Globus pallidus (tissue), 1 donor: ENCODE data around the gene TTR.

Source experiments
- DNase-seq: peaks from one replicate; pipeline ENCODE4 v3.0.0-alpha.2; 2015; ENCODE audit warnings: low spot score

TTR gene

DNA sequence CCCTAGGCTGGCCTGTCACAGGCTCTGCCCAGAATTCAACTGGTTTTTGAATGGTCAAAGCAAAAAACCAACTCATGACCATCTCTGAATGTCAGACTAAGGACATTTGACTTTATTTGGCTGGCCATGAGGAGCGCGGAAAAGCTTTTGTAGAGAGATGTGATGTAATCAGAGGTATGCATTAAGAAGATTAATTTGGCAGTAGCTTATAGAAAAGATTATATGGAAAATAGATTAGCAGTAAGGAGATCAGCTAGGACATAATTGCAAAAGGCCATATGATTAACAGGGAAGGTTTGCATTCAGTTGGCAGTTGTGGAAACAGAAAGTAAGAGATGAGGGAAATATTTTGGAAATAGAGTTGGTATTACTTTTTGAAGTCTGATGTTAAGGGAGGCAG is 12.3 kb upstream of the TTR start:
- DNase-seq: no peak

DNA sequence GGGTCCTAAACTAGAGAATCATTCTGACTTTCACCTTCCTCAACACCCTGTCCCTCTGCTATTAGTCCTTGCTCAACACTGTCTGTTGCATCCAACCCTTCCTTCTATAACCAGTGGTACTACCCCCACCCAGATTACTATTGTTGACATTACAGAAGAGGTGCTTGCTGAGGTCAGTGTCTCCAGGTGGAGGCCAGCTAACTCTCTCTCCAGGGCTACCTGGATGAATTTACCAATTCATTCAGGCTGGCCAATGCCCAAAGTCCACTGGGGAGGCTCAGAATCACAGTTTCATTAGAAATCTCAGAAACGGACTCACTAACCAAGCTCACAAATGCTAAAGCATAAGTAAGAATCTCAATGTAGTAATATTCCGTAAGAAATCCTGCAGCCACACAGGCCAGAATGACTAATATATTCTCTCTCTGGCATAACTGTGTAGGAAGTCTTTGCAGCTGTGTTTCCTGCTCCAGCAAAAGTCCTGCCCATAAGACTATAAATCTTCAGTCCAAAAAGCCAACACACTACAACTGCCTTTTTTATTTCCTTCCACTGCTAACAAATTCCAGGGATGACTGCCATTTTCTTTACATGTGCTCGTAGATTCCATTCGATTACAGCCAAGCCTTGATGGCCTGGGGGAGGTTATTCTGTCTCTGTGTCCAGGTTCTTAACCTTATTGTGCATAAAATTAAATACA is 10.0 kb upstream of the TTR start:
- DNase-seq: no peak

GRCh38 chr18:31583185-31583854 is 8.4 kb upstream of the TTR start:
- DNase-seq: no peak

GRCh38 chr18:31585991-31586390 is 5.7 kb upstream of the TTR start:
- DNase-seq: no peak

DNA sequence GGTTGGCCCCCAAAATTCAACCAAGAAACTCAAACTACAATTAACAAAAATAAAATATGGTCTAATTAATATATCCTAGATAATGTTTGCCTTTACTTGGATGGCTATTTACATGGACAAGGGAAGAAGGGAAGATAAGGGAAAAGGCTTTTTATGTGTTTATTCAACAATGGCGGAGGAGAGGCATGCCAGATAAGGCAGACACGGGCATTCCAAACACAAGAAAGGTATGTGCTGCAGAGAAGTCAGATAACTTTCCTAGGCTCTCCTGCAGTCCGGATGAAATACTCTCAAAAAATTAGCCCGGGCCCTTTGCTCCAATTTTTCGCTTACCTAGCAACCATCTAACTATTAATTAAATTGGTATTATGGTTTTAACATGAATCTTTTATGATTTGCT is 5.1 kb upstream of the TTR start:
- DNase-seq: no peak

DNA sequence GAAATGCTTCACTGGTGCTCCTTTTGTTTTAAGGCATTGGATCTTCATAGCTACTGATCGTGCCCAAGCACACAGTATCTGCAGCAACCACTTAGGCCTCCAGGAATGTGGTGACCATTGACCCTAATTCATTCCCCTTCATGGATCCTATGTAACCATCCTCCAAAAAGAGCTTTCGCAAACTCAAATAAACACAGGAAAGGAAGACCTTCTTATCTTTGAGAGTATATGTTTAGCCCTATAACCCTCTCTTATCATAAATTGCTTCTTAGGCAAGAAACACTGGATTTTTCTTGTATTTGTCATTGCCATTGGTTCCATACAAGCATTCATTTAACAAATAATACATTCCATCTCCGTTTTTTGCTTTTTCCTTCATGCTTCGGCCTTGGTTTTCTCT is 4.1 kb upstream of the TTR start:
- DNase-seq: no peak

GRCh38 chr18:31590570-31590969 is 1.1 kb upstream of the TTR start:
- no peak for DNase-seq

DNA sequence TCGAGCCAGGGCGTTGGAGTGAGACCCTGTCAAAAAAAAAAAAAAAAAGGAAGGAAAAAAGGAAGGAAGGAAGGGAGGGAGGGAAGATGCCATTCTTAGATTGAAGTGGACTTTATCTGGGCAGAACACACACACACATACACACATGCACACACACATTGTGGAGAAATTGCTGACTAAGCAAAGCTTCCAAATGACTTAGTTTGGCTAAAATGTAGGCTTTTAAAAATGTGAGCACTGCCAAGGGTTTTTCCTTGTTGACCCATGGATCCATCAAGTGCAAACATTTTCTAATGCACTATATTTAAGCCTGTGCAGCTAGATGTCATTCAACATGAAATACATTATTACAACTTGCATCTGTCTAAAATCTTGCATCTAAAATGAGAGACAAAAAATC is 564 bp upstream of the TTR start:
- no peak for DNase-seq

- DNase-seq: no peak
Measured at GRCh38 chr18:31592506-31593157, 955 bp downstream of the TTR start.

DNA sequence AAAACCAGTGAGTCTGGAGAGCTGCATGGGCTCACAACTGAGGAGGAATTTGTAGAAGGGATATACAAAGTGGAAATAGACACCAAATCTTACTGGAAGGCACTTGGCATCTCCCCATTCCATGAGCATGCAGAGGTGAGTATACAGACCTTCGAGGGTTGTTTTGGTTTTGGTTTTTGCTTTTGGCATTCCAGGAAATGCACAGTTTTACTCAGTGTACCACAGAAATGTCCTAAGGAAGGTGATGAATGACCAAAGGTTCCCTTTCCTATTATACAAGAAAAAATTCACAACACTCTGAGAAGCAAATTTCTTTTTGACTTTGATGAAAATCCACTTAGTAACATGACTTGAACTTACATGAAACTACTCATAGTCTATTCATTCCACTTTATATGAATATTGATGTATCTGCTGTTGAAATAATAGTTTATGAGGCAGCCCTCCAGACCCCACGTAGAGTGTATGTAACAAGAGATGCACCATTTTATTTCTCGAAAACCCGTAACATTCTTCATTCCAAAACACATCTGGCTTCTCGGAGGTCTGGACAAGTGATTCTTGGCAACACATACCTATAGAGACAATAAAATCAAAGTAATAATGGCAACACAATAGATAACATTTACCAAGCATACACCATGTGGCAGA is 3.6 kb downstream of the TTR start:
- no peak for DNase-seq

GRCh38 chr18:31596081-31596872 is 4.6 kb downstream of the TTR start:
- no peak for DNase-seq

- DNase-seq: no peak
Measured at GRCh38 chr18:31598021-31598805, 6.5 kb downstream of the TTR start.

- no peak for DNase-seq
Measured at GRCh38 chr18:31603315-31603714, 11.6 kb downstream of the TTR start.

- no peak for DNase-seq
Measured at GRCh38 chr18:31606265-31606664, 14.6 kb downstream of the TTR start.

- no peak for DNase-seq
Measured at GRCh38 chr18:31607384-31607783, 15.7 kb downstream of the TTR start.

DNA sequence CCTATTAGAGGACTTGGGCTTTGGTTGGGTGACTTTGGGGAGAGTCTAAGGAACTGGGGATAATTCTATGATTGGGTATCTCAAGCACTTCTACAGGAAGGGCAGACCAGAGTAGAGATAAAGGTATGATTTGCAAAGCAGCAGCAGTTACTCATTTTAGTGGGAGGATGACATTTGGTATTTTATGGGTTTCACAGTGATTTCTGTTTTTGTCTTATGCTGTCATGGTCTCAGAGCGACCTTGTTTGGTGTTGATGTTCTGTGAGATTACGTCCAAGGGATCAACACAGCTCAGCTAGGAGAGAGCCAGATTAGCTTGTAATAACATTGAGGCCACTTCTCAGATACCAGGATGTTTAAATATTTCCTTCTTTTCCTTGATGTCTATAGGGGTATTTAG is 18.2 kb downstream of the TTR start:
- no peak for DNase-seq

DNA sequence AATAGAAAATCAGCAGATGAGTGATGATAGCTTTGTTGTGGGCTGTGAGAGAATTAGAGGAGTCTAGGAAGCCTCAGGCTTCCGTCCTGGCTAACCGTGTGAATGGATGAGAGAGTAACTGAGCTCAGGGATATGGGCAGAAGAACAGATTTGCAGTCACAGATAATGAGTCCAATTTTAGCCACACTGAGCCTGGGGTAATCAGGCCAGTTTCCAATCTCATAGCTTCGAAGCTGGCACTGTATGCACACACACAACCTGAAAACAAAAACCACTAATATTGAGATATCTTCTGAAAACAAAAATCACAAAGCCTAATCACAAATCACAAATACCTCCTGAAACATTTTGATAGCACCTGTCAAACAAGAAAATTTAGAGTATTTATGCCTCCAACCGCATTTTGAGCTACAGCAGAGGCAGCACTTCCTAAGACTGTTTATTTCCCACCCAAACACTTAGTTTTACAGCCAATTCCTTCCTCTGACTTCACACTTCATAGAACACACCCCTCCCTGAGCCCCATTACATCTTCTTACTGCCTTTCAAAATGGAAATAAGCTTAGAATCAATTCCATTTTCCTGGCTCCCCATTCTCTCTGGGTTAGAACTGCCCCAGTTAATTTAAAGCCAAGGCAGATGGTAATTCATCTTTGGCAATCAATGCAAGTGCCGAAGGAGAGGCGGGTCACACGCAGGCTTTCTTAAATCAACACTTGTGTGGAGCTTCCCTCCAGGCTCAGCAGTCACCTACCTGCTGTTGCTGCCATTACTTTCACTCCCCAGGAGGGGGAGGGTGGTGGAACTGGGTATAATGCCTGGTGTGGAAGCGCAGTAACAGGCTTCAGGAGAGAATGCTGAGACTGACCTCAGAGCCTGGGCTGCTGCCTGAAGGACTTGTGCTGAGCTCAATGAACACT is 18.9 kb downstream of the TTR start:
- DNase-seq: no peak

DNA sequence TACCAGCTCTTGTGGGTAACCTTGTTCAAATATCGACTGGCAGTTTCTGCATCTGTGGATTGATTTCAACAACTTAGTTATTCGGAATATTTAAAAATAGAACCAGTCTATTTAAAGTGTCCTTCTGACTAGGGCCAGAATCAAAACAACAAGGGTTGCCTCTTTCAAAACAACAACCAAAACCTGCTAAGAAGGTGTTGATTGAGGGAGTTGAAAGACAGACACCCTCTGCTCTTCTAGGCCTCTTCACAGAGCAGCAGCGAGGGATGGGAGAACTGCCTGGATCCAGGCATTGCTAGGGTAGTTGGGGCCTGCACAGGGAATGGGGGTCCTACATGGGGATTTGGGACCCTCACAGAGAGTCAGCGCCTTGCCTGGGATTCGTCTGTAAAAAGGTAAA is 19.8 kb downstream of the TTR start:
- no peak for DNase-seq

- no peak for DNase-seq
Measured at GRCh38 chr18:31612124-31612523, 20.4 kb downstream of the TTR start.

GRCh38 chr18:31614044-31614443 is 22.4 kb downstream of the TTR start:
- DNase-seq: no peak
